ENCODE measurements around the gene VWC2L. TPM values are rescaled to one million over a fixed set of nuclear protein-coding genes. Genes with fewer than 3 reads are reported as not detected.

The VWC2L gene
- total RNA-seq, 1 donor from 2014 or later = not detected

DNA sequence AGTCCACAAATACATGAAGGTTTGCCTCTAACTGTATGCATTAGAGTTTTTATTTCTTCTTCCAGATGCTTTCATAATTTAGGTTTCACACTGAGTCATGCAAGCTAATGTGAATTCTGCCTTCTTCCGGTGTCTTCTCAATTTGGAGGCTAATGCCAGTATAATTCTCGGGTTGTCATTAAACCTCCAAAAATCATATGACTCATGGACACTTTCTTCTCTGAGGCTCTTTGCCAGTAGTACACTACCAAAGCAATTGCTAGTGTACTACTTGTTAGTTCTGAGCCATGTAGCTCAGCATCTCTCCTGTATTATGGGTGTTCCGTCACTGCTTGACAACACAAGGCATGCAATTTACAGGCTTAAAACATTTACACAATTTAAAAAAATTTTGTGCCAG is 137.1 kb downstream of the VWC2L start:
- no peak overlapping the region for H3K27ac Mint-ChIP-seq (ENCODE audit: unreplicated experiment)
- no peak for DNase-seq (ENCODE audit: low spot score)
- H3K4me1 Mint-ChIP-seq (ENCODE audit: unreplicated experiment) = no peaks in the 10 kb centered on the region
- H3K27me3 Mint-ChIP-seq (ENCODE audit: unreplicated experiment) = no peaks in the 10 kb centered on the region
- TF ChIP-seq, protein P1, sequence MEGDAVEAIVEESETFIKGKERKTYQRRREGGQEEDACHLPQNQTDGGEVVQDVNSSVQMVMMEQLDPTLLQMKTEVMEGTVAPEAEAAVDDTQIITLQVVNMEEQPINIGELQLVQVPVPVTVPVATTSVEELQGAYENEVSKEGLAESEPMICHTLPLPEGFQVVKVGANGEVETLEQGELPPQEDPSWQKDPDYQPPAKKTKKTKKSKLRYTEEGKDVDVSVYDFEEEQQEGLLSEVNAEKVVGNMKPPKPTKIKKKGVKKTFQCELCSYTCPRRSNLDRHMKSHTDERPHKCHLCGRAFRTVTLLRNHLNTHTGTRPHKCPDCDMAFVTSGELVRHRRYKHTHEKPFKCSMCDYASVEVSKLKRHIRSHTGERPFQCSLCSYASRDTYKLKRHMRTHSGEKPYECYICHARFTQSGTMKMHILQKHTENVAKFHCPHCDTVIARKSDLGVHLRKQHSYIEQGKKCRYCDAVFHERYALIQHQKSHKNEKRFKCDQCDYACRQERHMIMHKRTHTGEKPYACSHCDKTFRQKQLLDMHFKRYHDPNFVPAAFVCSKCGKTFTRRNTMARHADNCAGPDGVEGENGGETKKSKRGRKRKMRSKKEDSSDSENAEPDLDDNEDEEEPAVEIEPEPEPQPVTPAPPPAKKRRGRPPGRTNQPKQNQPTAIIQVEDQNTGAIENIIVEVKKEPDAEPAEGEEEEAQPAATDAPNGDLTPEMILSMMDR (IDR thresholded peaks at IDR 0.05; ENCODE audit: unreplicated experiment) = no peak
- no peaks in the 10 kb centered on the region for H3K36me3 Mint-ChIP-seq (ENCODE audit: low read depth, unreplicated experiment)
- no peaks in the 10 kb centered on the region for H3K9me3 Mint-ChIP-seq (ENCODE audit: unreplicated experiment)
- H3K4me3 Mint-ChIP-seq (ENCODE audit: unreplicated experiment) = no peak overlapping the region

- H3K27ac Mint-ChIP-seq (ENCODE audit: unreplicated experiment) = no peak overlapping the region
- H3K4me3 Mint-ChIP-seq (ENCODE audit: unreplicated experiment) = no peak overlapping the region
- no peaks in the 10 kb centered on the region for H3K27me3 Mint-ChIP-seq (ENCODE audit: unreplicated experiment)
- TF ChIP-seq, protein P1 (IDR thresholded peaks at IDR 0.05; ENCODE audit: unreplicated experiment) = no peak
- no peaks in the 10 kb centered on the region for H3K36me3 Mint-ChIP-seq (ENCODE audit: low read depth, unreplicated experiment)
- H3K4me1 Mint-ChIP-seq (ENCODE audit: unreplicated experiment) = no peaks in the 10 kb centered on the region
- H3K9me3 Mint-ChIP-seq (ENCODE audit: unreplicated experiment) = no peaks in the 10 kb centered on the region
- no peak for DNase-seq (ENCODE audit: low spot score)
Observed at GRCh38 chr2:214549946-214550345, 139.1 kb downstream of the VWC2L start.

GRCh38 chr2:214550786-214551185 is 139.9 kb downstream of the VWC2L start:
- no peak for DNase-seq (ENCODE audit: low spot score)

GRCh38 chr2:214557884-214558283 is 147.0 kb downstream of the VWC2L start:
- TF ChIP-seq, protein P1 (IDR thresholded peaks at IDR 0.05; ENCODE audit: unreplicated experiment) = no peak
- Mint-ChIP-seq H3K36me3 (ENCODE audit: low read depth, unreplicated experiment) (no peaks in the 10 kb centered on the region), H3K4me3 (ENCODE audit: unreplicated experiment) (no peak overlapping the region), H3K27ac (ENCODE audit: unreplicated experiment) (no peak overlapping the region), H3K4me1 (ENCODE audit: unreplicated experiment) (no peaks in the 10 kb centered on the region), H3K27me3 (ENCODE audit: unreplicated experiment) (no peaks in the 10 kb centered on the region), H3K9me3 (ENCODE audit: unreplicated experiment) (no peaks in the 10 kb centered on the region)
- DNase-seq (ENCODE audit: low spot score) = no peak

More at GRCh38 chr2:214550786-214551185, 139.9 kb downstream of the VWC2L start:
- Mint-ChIP-seq H3K4me1 (ENCODE audit: unreplicated experiment) (no peaks in the 10 kb centered on the region), H3K27me3 (ENCODE audit: unreplicated experiment) (no peaks in the 10 kb centered on the region), H3K36me3 (ENCODE audit: low read depth, unreplicated experiment) (no peaks in the 10 kb centered on the region), H3K4me3 (ENCODE audit: unreplicated experiment) (no peak overlapping the region), H3K27ac (ENCODE audit: unreplicated experiment) (no peak overlapping the region), H3K9me3 (ENCODE audit: unreplicated experiment) (no peaks in the 10 kb centered on the region)
- TF ChIP-seq, protein P1 (IDR thresholded peaks at IDR 0.05; ENCODE audit: unreplicated experiment) = no peak

DNA sequence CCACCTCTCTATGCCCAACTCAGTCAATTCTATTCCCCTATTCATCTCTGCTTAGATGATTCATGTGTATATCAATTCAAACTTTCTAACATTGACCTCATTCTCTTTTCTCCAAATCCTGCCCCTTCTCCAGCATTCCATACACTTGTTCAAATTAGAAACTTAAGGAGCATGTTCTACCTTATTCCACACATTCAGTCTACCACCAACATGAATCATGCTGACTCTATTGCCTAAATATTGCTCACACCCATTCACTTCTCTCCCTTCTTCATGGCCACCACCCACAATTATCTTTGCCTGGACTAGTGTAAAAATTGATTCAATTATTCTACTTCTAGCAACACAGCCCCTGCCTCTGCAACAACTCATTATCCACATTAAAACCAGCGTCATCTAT is 147.5 kb downstream of the VWC2L start:
- Mint-ChIP-seq H3K4me1 (ENCODE audit: unreplicated experiment) (no peaks in the 10 kb centered on the region), H3K4me3 (ENCODE audit: unreplicated experiment) (no peak overlapping the region), H3K27me3 (ENCODE audit: unreplicated experiment) (no peaks in the 10 kb centered on the region), H3K27ac (ENCODE audit: unreplicated experiment) (no peak overlapping the region), H3K36me3 (ENCODE audit: low read depth, unreplicated experiment) (no peaks in the 10 kb centered on the region), H3K9me3 (ENCODE audit: unreplicated experiment) (no peaks in the 10 kb centered on the region)
- TF ChIP-seq, protein P1 (IDR thresholded peaks at IDR 0.05; ENCODE audit: unreplicated experiment) = no peak
- DNase-seq (ENCODE audit: low spot score) = no peak
